GM18909 (cell line): Measurements from ENCODE around the gene XKR7.

Experiments
- ATAC-seq: cut with Tn5 transposase; IDR thresholded peaks from one replicate; pipeline ENCODE4 v1.9.1; 2021; ENCODE audit warnings: mild to moderate bottlenecking; ENCODE audit not compliant: unreplicated experiment, poor library complexity

XKR7 gene

DNA sequence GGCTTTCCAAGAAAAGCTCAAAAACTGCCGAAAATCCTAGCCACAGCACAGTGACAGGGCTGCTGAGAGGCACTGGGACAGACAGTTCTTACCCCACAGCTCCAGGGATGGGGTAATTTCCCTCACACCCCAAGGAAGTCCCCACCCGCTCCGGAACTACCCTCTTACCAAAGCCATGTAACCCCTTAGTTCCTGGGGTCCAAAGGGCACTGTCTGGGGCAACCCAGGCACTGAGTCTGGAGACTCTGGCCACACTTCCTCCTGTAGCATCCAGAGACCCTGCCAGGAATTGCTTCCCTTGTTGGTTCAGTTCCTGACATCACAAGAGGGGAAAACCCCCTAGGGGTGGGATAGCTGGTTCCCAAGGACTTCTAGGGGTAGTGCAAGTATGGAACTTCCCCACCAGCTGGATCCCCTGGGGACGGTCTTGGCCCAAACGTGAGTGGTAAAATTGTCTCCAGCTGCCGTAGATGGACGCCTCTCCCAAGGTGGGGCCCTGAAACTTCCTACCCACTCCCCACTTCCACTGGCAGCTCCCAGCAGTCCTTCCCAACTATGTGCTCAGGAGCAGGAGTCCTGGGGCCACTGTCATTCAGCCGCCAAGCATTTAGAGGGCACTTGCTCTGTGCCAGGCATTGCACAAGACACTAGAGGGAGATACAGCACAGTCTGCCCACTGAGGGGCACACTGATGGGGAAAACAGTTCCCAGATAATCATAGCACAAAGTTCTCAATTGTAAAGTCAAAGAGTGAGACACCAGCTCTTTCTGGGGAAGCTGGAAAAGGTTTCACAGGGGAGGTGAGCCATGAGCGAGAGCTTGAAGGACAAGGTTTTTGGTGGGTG is 66.9 kb downstream of the XKR7 start:
- ATAC-seq = no peak

DNA sequence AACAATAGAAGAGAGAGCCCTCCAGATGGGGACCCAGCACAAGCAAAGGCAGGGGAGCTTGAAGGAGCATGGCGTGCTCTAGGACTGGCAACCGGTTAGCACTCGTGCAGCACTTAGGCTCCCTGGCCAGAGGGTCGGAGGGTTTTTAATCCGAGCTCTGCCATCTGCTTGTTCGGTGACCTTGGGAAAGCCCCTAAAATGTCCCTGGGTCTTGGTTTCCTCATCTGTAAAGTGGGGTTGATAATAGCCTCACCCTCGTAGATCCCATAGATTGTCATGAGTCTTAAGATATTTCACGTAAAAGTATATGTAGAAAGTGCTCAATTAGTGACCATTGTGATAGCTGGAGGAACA is 67.5 kb downstream of the XKR7 start:
- no peak for ATAC-seq

DNA sequence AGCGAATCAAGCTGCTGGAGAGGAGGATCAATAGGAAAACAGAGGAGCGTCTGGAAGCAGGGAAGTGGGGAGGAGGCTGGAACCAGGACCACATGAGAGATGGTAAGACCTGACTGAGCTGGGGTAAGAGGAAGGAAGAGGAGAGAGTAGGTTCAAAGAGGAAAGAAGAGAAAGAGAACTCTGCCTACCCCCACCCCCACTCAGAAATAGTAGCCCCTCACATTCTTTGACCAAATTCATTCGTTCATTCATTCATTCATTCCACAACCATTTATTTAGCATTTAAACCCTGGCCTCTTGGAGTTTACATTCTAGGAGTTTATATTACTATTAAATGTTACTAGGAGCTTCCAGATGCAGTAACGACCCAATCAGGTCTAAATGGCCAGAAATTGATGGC is 68.3 kb downstream of the XKR7 start:
- no peak for ATAC-seq

DNA sequence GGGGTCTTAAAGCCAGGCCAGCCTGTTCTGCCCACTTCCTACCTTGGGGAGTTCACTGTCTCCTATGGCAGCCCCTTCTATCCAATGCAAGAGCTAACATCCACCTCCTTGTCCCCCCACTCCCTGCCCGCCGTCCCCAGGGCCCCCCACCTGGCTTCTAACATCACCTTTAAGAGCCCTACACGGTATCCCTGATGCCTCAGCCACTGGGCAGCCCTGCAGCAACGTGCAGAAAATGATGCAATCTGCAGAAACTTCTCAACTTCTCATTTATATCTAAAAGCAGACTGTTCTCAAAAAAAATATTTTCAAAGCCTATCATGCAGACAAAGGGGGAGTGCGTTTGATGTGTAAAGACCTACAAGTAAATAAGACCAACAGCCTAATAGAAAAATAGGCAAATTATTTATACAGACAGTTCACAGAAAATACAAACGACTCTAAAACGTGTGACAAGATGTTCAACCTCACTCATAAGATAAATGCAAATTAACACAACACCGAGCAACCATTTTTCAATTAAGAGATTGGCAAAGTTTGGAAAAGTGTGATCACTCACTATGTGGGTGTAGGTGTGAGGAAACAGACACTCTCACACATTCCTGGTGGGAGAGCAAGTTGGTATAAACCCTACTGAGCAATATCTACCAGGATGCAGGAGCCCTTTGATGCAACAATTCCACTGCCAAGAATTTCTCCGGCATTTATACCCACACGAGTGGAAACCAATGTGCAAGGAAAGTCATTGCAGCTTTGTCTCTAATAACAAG is 69.0 kb downstream of the XKR7 start:
- ATAC-seq = no peak

DNA sequence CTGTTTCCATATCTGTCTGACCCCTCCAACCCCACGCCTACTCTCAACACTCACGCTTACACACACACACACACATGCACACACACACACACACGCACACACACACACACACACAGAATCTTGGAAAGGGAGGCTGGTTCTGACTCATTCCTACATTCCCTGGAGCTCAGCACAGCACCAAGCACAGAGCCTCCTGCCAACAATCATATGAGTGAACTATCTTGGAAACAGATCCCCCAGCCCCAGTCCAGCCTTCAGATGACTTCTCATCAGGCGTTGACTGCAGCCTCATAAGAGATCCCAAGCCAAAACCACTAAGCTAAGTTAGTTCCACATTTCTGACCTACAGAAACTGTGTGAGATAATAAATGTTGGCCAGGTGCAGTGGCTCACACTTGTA is 70.0 kb downstream of the XKR7 start:
- no peak for ATAC-seq

DNA sequence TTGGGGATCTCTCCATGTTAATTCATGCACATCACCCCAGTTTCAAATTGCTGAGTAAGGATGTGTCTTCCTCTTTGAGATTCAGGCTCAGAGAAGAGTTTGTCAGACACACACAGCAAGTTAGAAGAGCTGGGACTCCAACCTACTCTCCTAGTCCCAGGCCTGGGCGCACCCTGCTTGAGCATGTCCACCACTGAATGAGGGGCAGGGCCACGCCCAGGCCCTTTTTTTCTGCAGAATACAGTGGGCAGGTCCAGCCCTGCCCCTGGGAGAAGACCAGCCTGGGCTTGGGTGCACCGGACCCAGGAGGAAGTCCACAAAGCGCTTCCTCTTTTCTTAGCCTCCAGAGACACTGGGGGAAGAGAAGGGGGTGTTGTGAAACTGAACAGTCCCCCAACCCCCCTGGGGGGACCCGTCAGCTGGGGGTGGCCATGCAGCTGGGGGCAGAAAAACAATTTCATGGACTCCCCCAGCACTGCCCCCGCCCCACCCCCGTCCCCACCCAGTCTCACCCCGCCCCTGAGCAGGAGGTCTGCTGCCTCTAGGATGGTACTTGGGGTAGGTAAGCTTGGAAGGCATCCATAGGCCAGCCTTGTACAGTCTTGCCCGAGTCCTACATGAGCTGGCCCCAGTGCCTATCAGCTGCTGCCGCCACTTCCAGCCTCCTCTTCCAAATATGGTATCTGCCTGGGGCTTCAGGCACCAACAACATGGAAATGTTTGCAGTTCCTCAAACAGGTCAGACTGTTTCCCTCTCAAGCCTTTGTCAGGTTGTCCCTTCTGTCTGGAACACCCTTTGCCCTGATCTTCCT is 72.4 kb downstream of the XKR7 start:
- ATAC-seq = no peak

DNA sequence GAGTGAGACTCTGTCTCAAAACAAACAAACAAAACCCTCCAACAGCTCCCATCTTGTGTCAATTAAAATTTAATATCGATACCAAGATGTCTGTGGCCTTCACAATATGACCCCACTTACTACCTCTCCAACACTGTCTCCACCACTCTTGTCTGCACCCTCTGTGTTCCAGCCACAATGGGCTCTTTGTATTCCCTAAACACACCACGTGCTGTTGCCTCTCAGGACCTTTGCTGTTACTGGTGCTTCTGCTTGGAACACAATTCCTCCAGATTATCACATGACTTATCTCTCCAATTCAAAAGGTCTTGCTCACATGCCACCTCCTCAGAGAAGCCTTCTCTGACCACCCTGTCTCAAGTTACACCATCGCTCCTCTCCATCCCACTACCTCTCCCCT is 78.0 kb downstream of the XKR7 start:
- ATAC-seq = no peak

DNA sequence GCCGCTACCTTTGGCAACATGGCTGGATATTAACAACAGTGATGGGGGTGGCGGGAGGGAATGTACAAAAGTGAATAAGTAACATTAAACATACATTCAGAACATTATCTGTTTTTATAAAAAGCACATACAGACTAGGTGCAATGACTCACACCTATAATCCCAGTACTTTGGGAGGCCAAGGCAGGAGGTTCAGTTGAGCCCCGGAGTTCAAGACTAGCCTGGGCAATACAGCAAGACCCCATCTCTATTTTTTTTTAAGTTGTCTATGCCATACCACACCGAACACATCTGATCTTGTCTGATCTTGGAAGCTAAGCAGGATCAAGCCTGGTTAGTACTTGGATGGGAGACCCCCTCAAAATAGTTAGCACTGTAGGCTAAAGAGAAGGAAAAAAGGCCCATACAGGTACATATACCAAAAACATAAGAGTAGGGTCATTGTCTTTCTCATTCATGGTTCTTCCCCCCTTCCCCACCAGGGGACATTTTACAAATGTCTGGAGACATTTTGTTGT is 82.4 kb downstream of the XKR7 start:
- no peak for ATAC-seq

DNA sequence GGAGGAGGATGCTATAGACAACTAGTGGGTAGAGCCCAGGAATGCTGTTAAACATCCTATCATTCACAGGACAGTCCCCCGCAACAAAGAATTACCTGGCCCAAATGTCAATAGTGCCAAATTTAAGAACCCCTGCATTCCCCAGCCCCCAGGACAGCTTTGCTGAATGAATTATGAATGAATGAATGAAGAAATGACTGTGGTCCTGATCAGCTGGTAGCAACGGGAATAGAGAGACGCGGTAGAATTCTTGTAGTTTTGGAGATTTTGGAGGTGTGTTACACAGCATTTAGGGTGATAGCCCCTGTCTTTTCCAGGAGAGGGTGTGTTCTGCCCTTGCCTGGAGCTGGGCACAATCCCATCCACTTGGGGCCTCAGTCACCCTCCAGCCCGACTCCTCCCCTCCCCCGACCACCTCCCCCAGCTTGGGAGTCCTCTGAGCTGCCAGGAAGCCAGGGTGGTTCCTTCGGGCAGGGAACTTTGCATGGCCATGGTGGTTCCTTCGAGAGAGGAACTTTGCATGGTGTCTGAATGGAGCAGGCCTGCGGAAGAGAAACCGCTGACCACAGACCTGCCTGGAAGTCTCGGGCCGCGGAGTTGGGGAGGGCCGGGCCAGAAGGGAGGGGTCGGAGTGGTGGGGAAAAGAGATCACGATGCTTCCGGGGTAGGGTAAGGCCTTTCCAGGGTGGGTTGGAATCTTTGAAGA is 83.1 kb downstream of the XKR7 start:
- ATAC-seq = no peak

DNA sequence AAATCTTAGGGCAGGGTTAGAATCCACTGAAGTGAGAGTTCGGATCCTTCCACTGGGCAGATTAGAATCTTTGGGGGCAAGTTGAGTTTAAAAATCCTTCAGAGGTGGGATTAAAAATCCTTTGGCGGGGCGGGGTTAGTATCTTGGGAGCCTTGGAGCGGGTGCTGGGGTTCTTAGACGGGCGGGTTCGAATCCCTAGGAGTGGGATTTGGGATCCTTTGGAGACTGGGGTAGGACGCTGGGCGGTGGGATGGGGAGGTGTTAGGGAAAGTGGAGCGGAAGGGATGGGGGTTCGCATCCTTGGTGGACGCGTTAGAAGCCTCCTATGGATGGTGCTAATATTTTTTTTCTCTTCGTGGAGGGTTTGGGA is 83.8 kb downstream of the XKR7 start:
- ATAC-seq = no peak

DNA sequence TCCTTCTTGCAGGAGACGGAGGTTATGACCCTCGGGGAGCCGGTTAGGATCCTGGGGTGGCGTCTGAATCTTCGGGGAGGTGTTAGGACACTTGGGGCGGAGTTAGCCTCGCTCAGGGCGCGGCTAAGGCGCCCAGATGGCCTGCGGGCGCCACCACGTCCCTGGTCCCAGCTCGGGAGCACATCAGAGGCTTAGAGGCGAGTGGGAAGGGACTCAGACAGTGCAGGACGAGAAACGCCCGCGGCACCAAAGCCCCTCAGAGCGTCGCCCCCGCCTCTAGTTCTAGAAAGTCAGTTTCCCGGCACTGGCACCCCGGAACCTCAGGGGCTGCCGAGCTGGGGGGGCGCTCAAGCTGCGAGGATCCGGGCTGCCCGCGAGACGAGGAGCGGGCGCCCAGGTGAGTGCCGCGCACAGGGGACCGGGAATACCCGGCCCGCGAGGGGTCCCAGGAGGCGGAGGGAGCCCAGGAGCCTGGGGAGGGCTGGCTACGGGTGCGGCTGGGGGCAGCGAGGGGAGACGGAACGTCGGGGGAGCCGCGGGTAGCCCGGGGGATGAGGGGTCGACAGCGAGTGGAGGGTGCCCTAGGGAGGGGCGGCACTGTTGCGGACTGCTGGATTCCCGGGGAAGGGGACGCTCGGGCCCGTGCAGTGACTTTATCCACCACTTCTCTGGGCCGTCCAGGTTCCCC is 84.3 kb downstream of the XKR7 start, which contains the start of gene HCK:
Gene HCK, plus strand, starts transcription at position 153 of the 688 bp plus-strand sequence.
- no peak for ATAC-seq

DNA sequence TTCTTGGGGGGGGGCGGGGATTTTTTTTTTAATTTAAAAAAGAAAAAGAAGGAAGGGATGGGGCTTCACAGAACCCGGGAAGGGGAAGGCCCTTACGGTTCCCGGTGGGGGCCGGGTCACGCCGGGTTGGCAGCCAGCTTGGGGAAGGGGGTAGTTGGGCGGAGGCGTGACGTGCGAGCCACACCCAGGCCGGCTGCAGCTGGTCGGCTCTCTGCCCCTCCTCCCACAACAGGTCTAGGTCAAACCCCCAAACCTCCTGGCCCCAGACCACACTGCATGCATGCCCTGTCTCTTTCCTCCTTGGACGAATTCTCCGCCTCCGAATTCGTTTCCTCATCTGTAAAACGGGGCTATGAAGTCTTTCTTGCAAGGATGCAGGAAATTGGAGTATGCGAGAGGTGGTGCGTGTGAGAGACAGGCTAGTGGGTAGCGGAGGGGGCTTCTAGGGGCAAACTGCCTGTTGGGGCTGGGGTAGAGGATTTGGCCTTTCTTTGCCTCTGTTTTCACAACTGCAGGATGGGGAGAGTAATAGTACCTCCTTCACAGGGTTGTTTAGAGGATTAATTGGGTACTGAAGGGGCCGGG is 84.9 kb downstream of the XKR7 start:
- ATAC-seq = no peak
